ENCODE measurements around the gene IFIH1.

- TF ChIP-seq, protein P1, sequence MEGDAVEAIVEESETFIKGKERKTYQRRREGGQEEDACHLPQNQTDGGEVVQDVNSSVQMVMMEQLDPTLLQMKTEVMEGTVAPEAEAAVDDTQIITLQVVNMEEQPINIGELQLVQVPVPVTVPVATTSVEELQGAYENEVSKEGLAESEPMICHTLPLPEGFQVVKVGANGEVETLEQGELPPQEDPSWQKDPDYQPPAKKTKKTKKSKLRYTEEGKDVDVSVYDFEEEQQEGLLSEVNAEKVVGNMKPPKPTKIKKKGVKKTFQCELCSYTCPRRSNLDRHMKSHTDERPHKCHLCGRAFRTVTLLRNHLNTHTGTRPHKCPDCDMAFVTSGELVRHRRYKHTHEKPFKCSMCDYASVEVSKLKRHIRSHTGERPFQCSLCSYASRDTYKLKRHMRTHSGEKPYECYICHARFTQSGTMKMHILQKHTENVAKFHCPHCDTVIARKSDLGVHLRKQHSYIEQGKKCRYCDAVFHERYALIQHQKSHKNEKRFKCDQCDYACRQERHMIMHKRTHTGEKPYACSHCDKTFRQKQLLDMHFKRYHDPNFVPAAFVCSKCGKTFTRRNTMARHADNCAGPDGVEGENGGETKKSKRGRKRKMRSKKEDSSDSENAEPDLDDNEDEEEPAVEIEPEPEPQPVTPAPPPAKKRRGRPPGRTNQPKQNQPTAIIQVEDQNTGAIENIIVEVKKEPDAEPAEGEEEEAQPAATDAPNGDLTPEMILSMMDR (conservative IDR thresholded peaks at IDR 0.05; ENCODE audit: low read depth, low read length): peak; percentile 60
- TF ChIP-seq EZH2 (IDR thresholded peaks at IDR 0.05; ENCODE audit: low read length, unreplicated experiment): no peak
Observed at GRCh38 chr2:162318328-162319180, at the start of gene IFIH1.
